Measurements from ENCODE around the gene MTURN.

The MTURN gene

DNA sequence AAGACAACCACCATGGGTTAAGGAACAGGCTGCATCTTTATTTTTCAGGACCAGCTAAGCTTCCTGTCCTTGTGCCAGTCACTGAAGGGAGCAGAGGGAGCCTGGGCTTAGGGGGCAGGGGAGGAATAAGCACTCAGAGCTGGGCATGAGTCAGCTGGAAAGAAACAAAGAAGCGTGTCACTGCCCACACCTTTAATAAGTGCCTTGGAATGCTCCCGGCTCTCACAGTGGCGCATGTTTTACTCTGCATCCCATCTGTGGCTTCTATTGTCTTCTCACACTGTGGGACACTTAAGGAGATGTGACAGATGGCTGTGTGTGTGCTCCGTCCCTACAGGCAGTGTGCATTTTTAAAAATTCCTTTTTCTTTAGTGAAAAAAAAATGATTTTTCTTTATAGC, 71.7 kb downstream of the MTURN start:
- DNase-seq (ENCODE audit: insufficient read length, low spot score), result peak; percentile 90
- peak; percentile 55 for FAIRE-seq
- no peak for TF ChIP-seq POLR2A (IDR thresholded peaks at IDR 0.05; ENCODE audit: low read depth, low read length)

DNA sequence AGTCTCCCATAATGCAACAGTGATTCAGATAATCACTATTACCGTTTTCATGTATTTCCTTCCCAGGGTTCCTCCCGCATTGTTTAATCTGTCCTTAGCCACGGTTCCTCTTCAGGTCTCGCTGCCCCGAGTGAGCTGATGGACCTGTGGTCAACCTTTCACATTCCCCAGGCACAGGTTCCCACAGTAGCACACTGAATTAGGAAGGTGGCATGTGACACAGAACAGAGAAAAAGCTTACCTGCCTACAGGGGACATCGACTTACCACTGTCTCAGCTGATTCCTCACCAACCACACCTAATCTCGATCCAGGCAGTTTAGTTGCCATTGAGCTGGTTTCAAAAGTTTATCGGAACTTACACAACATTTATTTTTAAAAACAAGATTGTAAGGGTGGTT, 72.2 kb downstream of the MTURN start:
- TF ChIP-seq POLR2A (IDR thresholded peaks at IDR 0.05; ENCODE audit: low read depth, low read length), result no peak
- no peak for FAIRE-seq

DNA sequence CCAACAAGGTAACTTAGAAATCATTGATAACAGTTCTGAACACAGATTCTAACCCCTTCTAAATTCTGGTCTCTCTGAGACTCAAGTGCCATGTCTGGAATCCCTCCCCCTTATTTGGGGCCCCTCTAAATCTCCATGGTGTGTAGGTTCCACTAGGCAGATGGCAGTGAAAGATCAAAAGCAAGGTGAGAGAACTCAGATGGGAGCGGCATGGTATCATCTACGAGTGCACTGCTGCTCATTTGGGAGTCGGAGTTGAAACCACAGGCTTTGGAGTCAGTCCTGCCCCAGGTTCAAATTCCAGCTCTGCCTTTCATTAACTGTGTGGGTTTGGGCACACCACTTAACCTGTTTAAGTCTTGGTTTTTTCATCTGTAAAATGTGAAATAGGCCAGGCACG, 72.6 kb downstream of the MTURN start:
- DNase-seq (ENCODE audit: insufficient read length, low spot score), result no peak

More for the DNA sequence above, 72.2 kb downstream of the MTURN start:
- peak; percentile 12 for DNase-seq (ENCODE audit: insufficient read length, low spot score)

DNA sequence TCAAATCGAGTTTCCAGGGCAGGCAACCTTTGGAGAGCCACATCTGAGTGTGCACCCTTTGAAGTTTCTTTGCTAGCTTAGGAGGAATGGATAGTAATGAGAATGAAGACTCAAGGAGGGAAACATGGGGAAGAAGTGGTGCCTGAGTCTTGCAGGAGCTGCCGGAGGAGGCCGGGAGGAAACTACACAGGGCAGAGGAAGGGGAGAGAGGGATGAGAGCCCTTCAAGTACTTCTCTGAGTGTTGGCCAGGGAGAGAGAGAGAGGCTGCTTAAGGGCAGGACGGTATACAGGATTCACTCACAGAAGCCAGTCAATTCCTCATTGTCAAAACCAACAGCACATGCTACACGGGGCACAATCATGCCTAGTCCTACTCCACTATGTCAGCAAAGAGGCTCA, 75.2 kb downstream of the MTURN start:
- no peak for TF ChIP-seq POLR2A (IDR thresholded peaks at IDR 0.05; ENCODE audit: low read depth, low read length)
- no peak for DNase-seq (ENCODE audit: insufficient read length, low spot score)
- FAIRE-seq, result no peak

More for the DNA sequence above, 72.6 kb downstream of the MTURN start:
- FAIRE-seq, result no peak
- no peak for TF ChIP-seq POLR2A (IDR thresholded peaks at IDR 0.05; ENCODE audit: low read depth, low read length)
